Fibroblast of upper back skin (primary cell): ENCODE results near the gene NDUFB7.
"Not testable (repeated sequence)": the region's sequence is repeated elsewhere in the genome, so short reads cannot be mapped to it uniquely, and the experiment has no call there.

Source experiments
- DNase-seq: peaks from one replicate; pipeline ENCODE4 v3.0.0-alpha.2; 2013

NDUFB7 gene

GRCh38 chr19:14571695-14572490 lies at the start of gene NDUFB7:
NDUFB7 (minus strand) TSS chr19:14572066; CDS start chr19:14572000, 66 bp downstream.
- DNase-seq = peak; percentile 93

DNA sequence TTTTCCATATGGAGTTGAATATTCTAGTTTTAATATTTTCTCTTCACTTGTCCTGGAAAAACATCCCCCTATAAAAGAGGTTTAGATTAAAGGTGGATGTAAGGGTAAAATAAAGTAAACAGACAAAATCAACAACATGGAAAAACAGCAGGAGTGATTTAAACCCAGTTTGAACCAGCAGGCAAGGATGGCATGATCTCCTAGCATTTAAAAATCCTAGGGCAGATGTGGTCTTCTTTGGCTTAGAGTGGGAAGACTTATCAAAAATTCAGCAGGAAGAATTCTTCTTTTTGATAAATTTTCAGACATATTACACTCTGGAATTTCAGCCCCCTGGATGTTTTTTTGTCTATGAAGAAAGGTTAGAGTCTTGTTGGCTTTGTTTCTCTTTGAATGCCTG lies 47.5 kb upstream of the NDUFB7 start:
- DNase-seq = no peak

GRCh38 chr19:14616407-14616806 lies 44.5 kb upstream of the NDUFB7 start:
- no peak for DNase-seq

DNA sequence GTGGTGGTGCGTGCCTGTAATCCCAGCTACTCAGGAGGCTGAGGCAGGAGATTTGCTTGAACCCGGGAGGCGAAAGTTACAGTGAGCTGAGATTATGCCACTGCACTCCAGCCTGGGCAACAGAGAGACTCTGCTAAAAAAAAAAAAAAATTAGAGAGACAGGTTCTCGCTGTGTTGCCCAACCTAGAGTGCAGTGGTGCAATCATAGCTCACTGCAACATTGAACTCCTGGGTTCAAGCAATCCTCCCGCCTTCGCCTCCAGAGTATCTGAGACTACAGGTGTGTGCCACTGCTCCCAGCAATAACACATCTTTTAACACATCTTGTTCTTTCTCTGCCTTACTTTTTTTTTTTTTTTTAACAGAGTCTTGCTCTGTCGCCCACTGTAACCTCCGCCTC lies 43.8 kb upstream of the NDUFB7 start:
- DNase-seq = no peak

GRCh38 chr19:14614099-14614412 lies 42.2 kb upstream of the NDUFB7 start:
- DNase-seq = no peak

- not testable (repeated sequence) for DNase-seq
Measured at GRCh38 chr19:14613399-14614098, 41.7 kb upstream of the NDUFB7 start.

- DNase-seq = no peak
Measured at GRCh38 chr19:14612657-14613056, 40.8 kb upstream of the NDUFB7 start.

DNA sequence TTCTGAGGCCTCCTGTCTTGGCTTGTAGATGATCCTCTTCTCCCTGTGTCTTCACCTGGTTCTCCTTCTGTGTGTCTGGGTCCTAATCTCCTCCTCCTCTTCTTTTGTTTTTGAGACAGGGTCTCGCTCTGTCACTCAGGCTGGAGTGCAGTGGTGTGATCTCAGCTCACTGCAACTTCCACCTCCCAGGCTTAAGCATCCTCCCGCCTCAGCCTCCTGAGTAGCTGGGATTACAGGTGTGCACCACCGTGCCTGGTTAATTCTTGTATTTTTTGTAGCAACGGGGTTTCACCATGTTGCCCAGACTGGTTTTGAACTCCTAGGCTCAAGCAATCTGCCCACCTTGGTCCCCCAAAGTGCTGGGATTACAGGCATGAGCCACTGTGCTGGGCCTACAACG lies 40.4 kb upstream of the NDUFB7 start:
- DNase-seq = not testable (repeated sequence)

DNA sequence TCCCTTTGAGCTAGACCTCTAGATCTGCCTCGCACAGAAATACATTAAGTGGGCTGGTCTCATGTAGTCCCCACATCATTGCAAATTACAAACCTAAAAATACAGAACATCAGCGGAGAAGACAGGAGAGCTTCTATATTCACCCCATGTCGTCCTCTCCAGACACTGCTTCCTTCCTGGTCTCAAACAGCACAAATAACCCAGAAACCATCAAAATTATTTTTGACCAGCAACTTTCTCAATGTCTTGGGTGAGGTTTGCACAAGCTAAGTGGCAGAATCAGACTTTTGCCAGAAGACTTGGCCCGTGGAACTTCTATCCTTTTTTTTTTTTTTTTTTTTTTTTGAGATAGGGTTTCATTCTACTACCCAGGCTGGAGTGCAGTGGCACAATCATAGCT lies 39.2 kb upstream of the NDUFB7 start:
- no peak for DNase-seq

GRCh38 chr19:14606627-14607026 lies 34.8 kb upstream of the NDUFB7 start:
- DNase-seq = no peak

GRCh38 chr19:14603990-14604387 lies 32.1 kb upstream of the NDUFB7 start:
- no peak for DNase-seq

DNA sequence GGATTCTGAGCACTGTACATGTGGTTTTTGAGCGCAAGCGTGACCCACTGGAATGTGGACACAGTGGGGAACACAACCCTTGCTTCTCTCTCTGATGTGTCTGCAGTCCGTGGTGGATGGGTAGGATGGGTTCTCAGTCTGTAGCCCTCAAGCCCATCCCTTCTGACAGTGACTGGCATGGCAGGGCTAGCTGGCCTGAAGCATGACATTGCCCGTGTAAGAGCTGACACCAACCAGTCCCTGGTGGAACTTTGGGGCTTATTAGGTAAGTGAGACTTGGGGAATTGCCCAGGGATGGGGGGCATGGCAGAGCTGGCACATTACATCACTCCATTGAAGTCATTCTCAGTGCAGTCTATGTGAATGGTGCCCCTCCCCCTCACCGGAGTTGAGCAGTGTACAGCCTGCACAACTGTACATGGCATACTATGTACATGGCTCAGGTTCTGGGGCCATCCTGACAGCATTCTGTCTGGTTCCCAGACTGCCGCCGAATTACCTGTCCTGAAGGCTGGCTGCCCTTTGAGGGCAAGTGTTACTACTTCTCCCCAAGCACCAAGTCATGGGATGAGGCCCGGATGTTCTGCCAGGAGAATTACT lies 27.8 kb upstream of the NDUFB7 start:
- no peak for DNase-seq

DNA sequence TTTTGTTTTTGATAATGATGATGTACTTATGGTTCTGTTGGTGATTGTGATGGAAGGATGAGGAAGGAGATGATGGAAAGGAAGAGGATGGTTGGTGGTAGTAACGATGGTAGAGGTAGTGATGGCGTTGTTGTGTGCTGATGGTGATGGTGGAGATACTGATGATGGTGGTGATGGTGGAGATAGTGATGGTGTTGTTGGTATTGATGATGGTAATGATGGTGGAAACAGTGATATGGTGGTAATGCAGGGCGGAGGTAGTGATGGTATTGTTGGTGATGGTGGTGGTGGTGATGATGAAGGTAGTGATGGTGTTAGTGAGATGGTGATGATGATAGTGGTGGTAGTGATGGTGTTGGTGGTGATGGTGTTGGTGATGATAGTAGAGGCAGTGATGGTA lies 23.7 kb upstream of the NDUFB7 start:
- no peak for DNase-seq

DNA sequence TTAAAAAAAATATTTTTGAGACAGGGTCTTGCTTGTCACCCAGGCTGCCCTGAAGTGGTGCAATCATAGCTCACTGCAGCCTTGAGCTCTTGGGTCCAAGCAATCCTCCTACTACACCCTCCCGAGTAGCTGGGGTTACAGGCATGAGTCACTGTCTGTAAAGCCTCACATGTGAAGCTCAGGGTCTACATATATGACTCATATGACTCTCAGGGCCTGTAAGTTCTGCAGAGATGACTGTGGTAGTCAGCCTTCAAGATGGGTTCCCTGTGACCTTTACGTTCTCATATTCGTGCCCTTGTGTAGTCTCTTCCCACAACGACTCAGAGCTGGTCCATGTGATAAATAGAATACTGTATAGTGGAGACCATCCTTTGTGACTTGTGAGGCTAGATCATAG lies 17.6 kb upstream of the NDUFB7 start:
- peak; percentile 4 for DNase-seq

DNA sequence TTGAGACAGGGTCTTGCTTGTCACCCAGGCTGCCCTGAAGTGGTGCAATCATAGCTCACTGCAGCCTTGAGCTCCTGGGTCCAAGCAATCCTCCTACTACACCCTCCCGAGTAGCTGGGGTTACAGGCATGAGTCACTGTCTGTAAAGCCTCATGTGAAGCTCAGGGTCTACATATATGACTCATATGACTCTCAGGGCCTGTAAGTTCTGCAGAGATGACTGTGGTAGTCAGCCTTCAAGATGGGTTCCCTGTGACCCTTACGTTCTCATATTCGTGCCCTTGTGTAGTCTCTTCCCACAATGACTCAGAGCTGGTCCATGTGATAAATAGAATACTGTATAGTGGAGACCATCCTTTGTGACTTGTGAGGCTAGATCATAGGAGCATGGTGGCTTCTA lies 13.3 kb upstream of the NDUFB7 start:
- peak; percentile 53 for DNase-seq

DNA sequence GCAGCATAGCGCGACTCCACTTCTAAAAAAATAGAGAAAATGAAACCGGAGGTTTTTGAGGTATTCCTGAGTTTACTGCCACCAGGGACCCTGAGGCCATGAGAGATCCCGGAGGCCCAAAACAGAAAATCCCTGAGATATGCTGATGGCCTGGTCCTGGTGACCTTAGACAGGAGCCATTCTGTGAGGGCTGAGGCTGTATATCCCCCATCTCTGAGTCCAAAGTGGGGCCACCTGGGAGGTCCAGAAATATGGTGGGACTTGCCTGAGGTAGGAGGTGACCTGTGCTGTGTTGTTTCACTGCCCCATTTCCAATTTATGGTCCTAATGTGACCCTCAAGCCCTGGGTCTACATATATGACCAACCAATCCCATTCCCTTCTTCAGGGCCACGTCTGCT lies 12.5 kb upstream of the NDUFB7 start:
- DNase-seq = not testable (repeated sequence)

- no peak for DNase-seq
Measured at GRCh38 chr19:14582894-14583340, 11.1 kb upstream of the NDUFB7 start, which contains the start of gene CLEC17A. CLEC17A (plus strand) TSS chr19:14583084; CDS start chr19:14583161, 77 bp downstream.

DNA sequence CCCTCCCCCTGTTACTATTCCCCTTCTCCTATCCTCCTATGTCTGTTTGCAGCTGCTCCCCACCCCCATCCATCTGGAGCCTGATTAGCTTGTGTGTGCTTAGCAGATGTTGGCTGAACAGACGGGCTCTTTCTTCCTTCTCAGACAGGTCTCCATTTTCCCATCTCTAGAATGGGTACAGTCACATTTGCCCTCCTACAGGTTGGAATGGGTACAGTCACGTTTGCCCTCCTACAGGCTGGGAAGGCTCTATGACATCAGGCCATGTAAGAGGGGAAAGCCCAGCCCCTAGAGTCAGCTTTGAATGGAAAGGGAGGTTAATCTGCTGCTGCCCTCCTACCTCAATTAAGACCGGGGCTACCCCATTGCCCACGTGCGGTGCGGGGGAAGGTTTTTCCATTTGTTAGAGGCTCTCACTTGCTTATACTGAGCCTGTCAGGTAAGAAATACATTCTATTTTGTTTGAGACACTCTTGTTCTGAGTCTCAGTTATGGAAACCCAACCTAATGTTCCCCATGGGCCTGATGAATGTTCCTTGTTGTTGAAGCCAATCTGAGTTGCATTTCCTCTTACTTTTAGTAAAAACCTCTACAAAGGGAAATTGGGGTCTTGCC lies 8.9 kb upstream of the NDUFB7 start:
- no peak for DNase-seq

DNA sequence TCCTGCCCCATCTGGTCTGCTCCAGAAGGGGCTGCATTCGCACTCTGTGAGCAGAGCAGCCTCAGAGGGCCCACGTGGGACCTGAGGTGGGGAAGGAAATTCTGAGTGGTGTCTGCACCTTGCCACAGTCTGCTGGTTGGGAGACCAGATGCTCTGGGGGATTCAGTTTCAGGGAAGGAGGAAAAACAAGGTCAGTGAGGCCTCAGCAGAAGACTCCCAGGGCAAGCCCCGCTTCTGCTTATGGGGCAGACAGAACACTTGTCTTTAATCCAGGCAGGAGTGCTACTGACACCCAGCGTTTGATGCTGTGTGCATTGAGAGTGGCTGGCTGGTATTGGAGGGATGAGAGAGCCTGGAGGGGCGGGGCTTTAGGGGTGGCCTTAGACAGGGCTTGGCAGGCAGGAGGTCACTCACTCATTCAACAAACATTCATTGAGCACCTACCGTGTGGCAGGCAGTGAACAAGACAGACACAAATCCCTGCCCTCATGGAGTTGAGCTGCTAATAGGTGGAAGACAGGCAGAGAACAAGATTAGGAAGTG lies 6.1 kb upstream of the NDUFB7 start:
- no peak for DNase-seq

DNA sequence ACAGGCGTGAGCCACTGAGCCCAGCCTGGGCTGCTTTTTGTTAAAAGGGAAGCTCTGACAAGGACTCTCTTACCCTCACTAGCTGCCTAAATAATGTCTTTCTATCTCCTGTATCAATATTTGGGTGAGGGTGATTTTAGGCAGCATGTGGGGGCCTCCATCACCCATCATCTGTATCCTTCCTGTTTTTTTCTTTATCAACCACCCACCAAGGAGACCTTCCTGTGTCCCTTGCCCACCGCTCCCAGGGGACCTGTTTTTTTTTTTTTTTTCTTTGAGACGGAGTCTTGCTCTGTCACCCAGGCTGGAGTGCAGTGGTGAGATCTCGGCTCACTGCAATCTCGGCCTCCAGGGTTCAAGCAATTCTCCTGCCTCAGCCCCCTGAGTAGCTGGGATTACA lies 5.4 kb upstream of the NDUFB7 start:
- no peak for DNase-seq

DNA sequence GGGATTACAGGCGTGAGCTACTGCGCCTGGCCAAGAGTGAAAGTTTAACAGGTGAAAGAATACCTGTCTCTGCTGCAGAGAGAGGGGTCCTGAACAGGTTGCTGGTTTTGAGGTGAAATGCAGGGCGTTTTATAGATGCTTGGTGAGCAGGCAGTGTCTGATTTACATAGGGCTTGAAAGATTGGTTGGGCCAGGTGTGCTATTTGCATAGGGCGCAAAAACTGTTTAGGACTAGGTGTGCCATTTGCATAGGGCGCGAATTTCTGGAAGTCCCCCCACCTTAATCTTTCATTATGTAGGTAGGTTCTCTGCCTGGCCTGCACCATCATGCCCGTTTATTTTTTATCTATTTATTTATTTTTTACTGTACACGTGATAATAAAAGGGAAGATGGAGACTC lies 4.5 kb upstream of the NDUFB7 start:
- no peak for DNase-seq

DNA sequence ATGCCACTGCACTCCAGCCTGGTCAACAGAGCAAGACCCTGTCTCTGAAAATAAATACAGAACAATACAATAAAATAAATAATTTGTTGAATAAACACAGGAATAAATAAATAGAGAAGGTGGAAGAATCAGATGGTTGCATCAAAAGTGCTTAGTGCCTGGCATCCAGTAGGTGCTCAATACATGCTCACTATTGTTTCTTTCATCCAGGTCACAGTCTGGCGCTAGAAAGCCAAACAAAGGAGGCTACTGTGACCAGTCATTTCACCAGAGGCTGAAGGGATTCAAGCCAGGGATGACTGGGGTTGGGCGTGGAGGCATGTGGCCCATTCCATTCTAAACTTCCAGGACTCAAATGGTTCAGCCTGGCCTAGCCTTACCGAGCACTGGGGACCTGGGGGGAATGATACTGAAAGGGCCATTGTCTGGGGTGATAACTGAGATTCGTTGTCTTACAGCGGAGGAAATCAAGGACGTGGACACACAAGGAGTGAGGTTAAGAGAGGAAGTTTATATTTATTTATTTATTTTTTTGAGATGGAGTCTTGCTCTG lies 3.6 kb upstream of the NDUFB7 start:
- no peak for DNase-seq
